ENCODE measurements around the gene SCOC. TPM values are rescaled to one million over a fixed set of nuclear protein-coding genes. Genes with fewer than 3 reads are reported as not detected.

SCOC gene
- total RNA-seq, 1 donor from 2014 or later, result 79.8 TPM

DNA sequence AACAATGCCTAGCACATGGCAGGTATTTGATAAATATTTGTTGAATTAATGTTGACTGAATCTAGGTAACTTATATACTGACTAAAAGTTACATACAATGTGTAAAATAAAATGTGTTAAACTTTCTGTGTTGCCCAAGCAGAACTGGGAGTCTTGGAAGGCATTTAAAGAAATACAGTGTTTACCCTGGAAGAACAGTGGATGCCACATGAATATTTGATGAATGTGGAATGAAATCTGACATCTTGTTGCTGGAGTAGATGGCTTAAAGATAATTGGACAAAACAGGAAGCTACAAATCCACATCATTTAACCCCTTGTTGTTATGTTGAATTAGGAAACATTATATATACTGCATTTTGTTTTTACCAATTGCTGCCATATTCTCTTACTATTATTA, 39.9 kb upstream of the SCOC start:
- DNase-seq (ENCODE audit: low read depth), result no peak
- TF ChIP-seq, protein P1, sequence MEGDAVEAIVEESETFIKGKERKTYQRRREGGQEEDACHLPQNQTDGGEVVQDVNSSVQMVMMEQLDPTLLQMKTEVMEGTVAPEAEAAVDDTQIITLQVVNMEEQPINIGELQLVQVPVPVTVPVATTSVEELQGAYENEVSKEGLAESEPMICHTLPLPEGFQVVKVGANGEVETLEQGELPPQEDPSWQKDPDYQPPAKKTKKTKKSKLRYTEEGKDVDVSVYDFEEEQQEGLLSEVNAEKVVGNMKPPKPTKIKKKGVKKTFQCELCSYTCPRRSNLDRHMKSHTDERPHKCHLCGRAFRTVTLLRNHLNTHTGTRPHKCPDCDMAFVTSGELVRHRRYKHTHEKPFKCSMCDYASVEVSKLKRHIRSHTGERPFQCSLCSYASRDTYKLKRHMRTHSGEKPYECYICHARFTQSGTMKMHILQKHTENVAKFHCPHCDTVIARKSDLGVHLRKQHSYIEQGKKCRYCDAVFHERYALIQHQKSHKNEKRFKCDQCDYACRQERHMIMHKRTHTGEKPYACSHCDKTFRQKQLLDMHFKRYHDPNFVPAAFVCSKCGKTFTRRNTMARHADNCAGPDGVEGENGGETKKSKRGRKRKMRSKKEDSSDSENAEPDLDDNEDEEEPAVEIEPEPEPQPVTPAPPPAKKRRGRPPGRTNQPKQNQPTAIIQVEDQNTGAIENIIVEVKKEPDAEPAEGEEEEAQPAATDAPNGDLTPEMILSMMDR (conservative IDR thresholded peaks at IDR 0.05; ENCODE audit: low read depth, low read length), result no peak
- H3K4me3 ChIP-seq (ENCODE audit: low read depth, low read length), result no peak overlapping the region

DNA sequence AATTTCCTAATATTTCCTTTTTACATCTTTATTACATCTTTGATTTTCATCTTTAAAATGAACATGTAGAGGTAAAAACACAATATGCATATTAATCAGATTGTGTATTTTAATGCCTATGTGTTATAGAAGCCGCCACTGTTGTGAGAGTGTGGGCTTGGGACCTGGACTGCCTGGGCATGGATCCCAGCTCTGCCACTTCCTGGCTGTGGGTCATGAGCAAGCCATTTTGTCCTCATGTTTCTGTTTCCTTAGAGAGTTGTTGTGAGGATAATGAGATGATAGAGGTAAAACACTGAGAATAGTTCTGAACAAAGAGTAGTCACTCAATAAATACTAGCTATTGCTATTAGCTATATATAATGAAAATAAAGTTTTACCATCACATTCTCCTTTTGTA, 38.4 kb upstream of the SCOC start:
- DNase-seq (ENCODE audit: low read depth), result no peak
- TF ChIP-seq, protein P1 (conservative IDR thresholded peaks at IDR 0.05; ENCODE audit: low read depth, low read length), result no peak
- H3K4me3 ChIP-seq (ENCODE audit: low read depth, low read length), result no peak overlapping the region

DNA sequence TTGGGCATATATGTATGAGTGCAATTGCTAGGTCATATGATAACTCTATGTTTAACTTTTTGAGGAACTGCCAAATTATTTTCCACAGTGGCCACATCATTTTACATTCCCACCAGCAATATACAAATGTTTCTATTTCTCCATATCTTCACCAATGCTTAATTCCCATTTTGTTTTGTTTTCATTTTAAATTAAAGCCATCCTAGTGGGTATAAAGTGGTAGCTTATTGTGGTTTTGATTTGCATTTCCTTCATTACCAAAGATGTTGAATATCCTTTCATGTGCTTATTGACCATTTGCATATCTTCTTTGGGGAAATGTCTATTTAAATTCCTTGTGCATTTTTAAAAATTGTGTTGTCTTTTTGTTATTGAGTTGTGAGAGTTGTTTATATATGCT, 36.7 kb upstream of the SCOC start:
- TF ChIP-seq, protein P1 (conservative IDR thresholded peaks at IDR 0.05; ENCODE audit: low read depth, low read length), result no peak

DNA sequence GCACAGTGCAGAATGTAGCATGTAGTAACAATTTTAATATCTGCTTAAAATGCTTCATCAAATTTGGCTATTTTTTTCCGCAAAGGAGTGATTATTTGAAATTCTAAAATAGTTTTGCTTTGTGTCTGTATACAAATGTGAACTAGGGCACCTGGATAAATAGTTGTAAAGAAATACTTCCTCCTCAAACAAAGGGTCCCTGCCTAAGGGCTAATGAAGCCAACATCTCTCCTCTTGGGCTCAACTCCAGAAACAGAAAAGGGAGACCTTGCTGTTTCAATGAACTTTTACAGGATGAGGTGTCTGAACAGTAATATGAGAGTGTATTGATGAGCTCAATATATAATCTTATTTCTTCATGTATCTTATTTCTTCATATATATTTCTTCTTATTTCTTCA, 30.8 kb upstream of the SCOC start:
- DNase-seq (ENCODE audit: low read depth), result no peak
- TF ChIP-seq, protein P1 (conservative IDR thresholded peaks at IDR 0.05; ENCODE audit: low read depth, low read length), result no peak
- no peak overlapping the region for H3K4me3 ChIP-seq (ENCODE audit: low read depth, low read length)

More for the DNA sequence above, 36.7 kb upstream of the SCOC start:
- no peak overlapping the region for H3K4me3 ChIP-seq (ENCODE audit: low read depth, low read length)
- no peak for DNase-seq (ENCODE audit: low read depth)

DNA sequence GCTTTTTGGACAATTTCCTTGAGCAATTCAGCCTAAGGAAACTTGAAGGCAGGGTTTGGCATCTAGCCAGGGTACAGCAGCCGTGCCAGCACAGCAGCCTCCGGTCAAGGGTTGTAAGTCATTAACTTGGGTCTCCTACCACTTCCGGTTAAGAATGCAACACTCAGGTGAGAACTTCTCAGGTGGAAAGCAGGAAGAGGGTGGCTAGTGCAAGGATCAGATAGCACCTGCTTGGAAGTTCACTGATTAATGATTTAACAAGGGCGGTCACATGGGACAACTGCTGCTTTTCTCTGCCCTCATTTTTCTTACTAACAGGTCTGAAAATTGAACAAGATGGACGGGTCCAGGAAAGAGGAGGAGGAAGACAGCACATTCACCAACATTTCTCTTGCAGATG, 30.1 kb upstream of the SCOC start:
- H3K4me3 ChIP-seq (ENCODE audit: low read depth, low read length), result peak overlapping the region; percentile 32
- TF ChIP-seq, protein P1 (conservative IDR thresholded peaks at IDR 0.05; ENCODE audit: low read depth, low read length), result no peak
- peak; percentile 78 for DNase-seq (ENCODE audit: low read depth)

DNA sequence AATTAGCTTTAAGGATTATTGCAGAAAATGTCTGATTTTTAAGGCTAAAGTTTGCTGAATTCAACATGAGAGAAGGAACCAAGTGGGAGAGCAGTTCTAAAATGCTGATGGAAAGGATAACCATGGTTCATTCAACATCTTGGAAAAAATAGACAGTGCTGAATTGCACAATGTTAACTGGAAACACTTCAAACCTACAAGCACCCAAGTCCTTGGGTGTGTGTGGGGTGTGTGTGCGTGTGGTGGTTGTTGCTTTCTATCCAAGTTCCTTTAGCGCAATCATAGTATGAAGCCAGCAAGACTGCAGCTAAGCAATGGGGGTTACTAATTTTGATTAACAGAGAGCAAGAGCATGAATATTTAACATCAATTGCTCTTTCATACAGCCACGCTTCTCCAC, 29.3 kb upstream of the SCOC start:
- peak overlapping the region; percentile 44 for H3K4me3 ChIP-seq (ENCODE audit: low read depth, low read length)
- DNase-seq (ENCODE audit: low read depth), result no peak
- TF ChIP-seq, protein P1 (conservative IDR thresholded peaks at IDR 0.05; ENCODE audit: low read depth, low read length), result no peak

DNA sequence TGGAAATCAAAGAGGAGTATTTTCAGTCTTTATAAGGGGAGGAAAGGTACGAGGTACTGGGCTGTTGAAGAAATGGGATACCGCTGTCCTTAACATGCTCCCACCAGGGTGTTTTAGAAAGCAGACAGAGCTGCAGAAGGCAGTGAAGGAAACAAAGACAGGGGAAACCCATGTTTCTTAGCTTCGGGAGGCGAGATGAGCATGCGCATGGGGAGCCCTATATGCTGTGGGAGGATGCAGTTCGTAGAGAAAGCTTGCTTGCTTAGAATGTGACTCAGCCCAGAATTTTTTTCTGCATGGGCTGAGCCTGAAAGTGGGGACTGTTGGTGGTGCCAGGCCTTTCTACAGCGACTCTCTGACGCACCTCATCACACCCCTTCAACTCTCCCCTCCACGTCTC, 28.8 kb upstream of the SCOC start:
- TF ChIP-seq, protein P1 (conservative IDR thresholded peaks at IDR 0.05; ENCODE audit: low read depth, low read length), result no peak
- no peak for DNase-seq (ENCODE audit: low read depth)
- peak overlapping the region; percentile 44 for H3K4me3 ChIP-seq (ENCODE audit: low read depth, low read length)
